ENCODE measurements around the gene PLPP4.

Gene PLPP4

DNA sequence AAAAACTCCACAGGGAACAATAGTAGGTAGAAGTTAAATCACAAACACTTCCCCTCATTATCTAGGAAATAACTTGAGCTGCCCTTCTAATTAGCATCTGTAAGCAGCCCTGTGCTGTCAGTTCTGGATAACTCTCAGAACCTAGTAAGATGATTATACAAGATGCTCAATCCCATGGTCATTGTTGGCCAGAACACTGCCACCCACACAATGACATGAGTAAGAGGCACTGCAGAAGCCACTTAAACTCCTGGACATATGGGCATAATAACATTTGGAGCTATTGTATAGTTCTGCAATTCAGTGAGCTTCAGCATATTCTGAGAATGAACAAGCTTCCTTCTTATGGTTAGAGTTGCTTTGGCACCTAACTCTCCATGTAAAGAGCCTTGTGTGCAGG lies 153.8 kb downstream of the PLPP4 start:
- DNase-seq (no peak), ATAC-seq (no peak)

DNA sequence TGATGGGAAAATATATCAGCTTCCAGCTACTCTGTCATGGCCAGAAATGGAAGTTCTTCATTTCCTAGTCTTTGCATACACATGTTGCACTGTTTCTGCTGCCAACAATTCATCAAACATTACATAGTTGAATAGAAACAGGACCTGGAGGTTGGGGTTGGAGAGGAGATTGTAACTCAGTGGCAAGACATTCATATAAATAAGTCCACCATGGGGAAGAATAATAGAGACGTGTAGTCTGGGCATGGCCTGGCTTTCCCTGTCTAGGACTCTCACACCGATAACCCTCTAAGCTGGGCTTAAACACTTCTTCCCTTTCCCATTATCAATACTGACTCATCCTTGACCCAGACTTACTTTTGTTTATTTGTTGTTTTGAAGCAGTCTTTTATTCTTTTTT lies 155.7 kb downstream of the PLPP4 start:
- ATAC-seq (no peak), DNase-seq (no peak)

DNA sequence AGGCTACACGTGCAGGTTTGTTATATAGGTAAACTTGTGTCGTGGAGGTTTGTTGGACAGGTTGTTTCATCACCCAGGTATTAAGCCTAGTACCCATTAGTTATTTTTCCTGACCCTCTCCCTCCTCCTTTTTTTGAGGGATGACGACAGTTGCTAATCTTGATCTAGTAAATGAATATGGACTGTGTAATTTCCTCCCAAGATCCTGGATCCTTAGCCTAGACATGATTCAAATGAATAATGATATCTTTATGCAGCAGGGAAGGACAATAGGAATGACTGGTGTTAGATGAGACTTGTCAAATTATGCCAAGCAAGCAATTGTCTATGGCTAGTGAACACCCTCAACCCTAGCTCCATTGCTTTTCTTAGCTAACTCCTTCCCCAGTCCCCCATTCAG lies 156.2 kb downstream of the PLPP4 start:
- DNase-seq (no peak), ATAC-seq (no peak)

DNA sequence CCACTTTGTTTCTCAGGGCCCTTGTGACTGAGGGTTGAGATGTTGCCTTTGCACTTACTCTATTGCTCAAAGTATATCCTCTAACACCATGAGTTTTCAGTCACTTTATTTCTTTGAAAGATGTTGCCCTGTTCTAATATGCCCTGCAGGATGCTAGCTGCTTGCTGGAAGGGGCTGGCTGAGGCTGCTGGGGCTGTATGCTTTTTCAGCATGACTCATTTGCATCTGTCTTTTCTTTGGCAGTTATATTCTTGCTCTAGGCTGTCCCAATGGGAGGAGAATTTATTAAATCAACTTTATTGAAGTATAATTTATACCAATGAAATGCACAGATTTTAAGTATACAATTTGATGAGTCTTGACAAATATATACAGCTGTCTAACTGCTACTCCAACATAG lies 157.7 kb downstream of the PLPP4 start:
- ATAC-seq (no peak), DNase-seq (no peak)

DNA sequence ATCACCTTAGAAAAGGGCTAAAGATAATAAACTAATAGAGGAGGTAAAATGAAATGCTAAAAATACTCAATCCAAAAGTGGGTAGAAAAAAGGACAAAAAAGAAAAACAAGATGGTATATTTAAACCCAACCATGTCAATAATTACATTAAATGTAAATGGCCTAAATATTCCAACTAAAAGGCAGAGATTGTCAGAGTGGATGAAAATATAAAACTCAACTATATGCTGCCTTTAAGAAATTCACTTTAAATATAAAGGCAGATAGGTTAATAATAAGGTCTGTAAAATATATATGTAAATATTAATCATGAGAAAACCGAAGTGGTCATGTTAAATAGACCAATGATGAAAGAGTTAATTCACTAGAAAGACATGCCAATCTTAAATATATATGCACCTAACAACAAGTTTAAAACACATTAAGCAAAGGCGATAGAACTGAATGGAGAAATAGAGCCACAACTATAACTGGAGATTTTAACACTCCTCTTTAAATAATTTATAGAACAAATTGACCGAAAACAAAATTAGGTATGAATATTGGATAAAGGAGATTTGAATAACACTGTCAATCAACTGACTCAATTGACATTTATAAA lies 159.4 kb downstream of the PLPP4 start:
- DNase-seq (no peak), ATAC-seq (no peak)

DNA sequence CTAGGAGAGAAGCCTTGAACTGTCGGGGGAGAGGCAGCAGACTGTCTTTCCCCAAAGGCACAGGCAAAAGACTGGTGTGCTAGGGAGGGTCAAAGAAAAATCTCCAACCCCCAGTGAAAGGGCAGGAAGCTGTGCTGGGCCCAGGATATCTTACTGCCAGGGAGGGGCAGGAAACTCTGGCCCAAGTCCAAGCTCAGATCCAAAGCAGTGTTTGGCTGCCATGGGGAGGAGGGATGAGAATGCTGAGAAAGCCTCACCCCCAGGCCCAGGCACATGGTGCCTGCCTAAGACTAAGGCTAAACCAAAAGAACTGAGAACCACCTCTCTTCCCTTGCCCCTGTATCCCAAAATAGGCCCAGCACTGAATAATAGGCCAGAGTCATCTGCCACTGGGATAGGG lies 171.2 kb downstream of the PLPP4 start:
- ATAC-seq = no peak
- DNase-seq = no peak

DNA sequence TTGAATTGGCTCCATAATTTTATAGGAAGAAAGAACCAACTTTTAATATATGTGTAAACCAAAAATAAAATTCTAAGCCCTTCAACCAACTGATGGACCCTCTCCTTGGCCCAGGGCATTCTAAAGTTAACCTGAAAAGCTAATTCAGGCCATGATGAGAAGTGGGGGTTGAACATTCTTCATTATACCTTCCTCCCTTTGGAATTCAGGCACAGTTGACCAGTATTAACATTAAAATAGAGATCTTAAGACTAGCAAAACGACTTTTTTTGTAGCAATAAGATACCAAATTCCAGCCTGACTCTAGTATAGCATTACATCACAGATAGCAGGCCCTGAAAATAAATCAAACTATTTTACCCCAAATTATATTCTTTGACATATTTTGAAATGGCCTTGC lies 173.2 kb downstream of the PLPP4 start:
- ATAC-seq (no peak), DNase-seq (no peak)

DNA sequence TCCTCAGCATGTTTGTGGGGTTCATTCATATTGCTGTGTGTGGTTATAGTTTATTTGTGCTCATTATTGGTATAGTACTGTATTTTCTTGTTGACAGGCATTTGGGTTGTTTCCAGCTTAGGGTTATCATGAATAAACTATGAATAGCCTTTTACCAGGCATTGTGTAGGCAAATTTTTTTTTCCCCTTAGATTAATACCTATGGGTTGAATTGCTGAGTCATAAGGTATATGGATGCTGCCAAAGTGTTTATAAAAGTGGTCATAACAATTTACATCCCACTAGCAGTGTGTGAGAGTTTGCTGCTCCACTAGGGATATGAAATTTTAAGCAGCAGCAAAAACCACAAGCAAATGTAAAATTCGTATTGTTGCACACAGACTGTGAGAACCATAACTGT lies 175.0 kb downstream of the PLPP4 start:
- ATAC-seq = no peak
- DNase-seq = no peak

DNA sequence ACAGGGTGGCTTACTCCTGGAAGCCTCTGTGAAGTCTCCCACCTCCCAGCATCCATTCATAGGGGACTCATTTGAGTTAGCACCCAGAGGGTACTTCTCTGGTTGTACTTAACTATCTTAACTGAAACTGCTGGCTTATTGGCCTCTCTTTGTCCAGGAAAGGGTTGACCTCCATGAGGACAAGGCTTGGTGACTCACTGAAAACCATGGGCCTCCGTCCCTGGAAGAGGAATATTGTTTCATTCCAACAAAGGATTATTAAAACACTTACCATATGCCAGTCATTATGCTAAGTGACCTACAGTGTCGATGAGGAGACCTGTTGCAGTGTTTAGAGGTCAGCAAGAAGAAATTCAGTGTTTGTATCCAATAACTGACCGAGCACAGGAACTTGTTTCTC lies 175.9 kb downstream of the PLPP4 start:
- DNase-seq (no peak), ATAC-seq (no peak)

DNA sequence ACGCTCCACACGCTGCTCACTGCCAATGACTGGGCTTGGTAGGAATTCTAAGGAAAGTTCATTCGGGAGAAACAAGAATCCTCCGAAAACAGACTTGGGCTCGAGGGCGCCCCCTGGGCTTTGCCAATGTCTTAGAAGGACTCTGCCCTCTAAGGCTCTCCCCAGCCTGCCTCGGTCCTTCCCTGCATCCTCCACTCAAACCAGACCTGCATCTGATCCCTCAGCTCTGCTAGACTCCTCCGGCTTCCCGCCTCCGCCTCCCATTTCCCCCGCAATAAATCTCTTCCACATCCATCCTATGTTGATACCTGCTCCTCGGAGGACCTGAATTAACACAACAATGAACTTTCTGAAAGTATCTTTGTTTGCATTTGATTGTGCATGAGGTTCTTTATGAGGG lies 177.6 kb downstream of the PLPP4 start:
- ATAC-seq = no peak
- no peak for DNase-seq

Data from stimulated activated naive CD8-positive, alpha-beta T cell treated with anti-CD3 and anti-CD28 coated beads, Interleukin-15, Interleukin-2, amounts not matched to agents 100 U/mL and 50 U/mL, for 24 hours (primary cell).